Cardiac fibroblast (primary cell): ENCODE results near the gene SFRP2.

Source experiments
- DNase-seq, 2 donors: peaks; one replicate each; pipeline versions ENCODE4 v3.0.0 to v3.0.0-alpha.2; 2010; ENCODE audit warnings: low read depth in 2 of 2
- H3K4me3 ChIP-seq, 2 donors: replicated peaks in 1 of 2; 1 replicate in 1 of 2; 2 replicates in 1 of 2; pipeline ENCODE4 v1.5.1; 2011; ENCODE audit warnings: low read depth in 2 of 2, low read length in 2 of 2, mild to moderate bottlenecking in 2 of 2, moderate library complexity in 1 of 2
- CTCF ChIP-seq: IDR thresholded peaks from one replicate; pipeline ENCODE4 v1.5.1; 2011; ENCODE audit warnings: low read depth, mild to moderate bottlenecking, low read length, inconsistent platforms

Gene SFRP2

GRCh38 chr4:153814789-153815188 lies 25.9 kb upstream of the SFRP2 start:
- no peak for TF ChIP-seq CTCF
- no peak overlapping the region for H3K4me3 ChIP-seq

GRCh38 chr4:153809916-153810810 lies 21.3 kb upstream of the SFRP2 start:
- no peak for DNase-seq
- no peak overlapping the region for H3K4me3 ChIP-seq
- no peak for TF ChIP-seq CTCF

More at GRCh38 chr4:153814789-153815188, 25.9 kb upstream of the SFRP2 start:
- no peak for DNase-seq

- no peak overlapping the region for H3K4me3 ChIP-seq
- no peak for DNase-seq
- no peak for TF ChIP-seq CTCF
Observed at GRCh38 chr4:153809307-153809706, 20.4 kb upstream of the SFRP2 start.

GRCh38 chr4:153808175-153808574 lies 19.3 kb upstream of the SFRP2 start:
- no peak overlapping the region for H3K4me3 ChIP-seq
- TF ChIP-seq CTCF = no peak
- DNase-seq = no peak

- TF ChIP-seq CTCF = no peak
- DNase-seq = no peak
- H3K4me3 ChIP-seq = no peak overlapping the region
Observed at GRCh38 chr4:153806073-153806472, 17.2 kb upstream of the SFRP2 start.

- H3K4me3 ChIP-seq = no peak overlapping the region
- TF ChIP-seq CTCF = no peak
- no peak for DNase-seq
Observed at GRCh38 chr4:153804722-153805121, 15.8 kb upstream of the SFRP2 start.
